Measurements from ENCODE around the gene ZNF319.
"Not testable (repeated sequence)": the region's sequence is repeated elsewhere in the genome, so short reads cannot be mapped to it uniquely, and the experiment has no call there.

The ZNF319 gene

GRCh38 chr16:58020628-58021521, 20.4 kb upstream of the ZNF319 start:
- peak; percentile 22 for DNase-seq

- DNase-seq: no peak
Measured at GRCh38 chr16:58019866-58020538, 19.5 kb upstream of the ZNF319 start.

- DNase-seq: no peak
Measured at GRCh38 chr16:58018803-58019202, 18.3 kb upstream of the ZNF319 start.

- no peak for DNase-seq
Measured at GRCh38 chr16:58016840-58017446, 16.5 kb upstream of the ZNF319 start.

GRCh38 chr16:58013201-58013956, 12.9 kb upstream of the ZNF319 start:
- no peak for DNase-seq

- no peak for DNase-seq
Measured at GRCh38 chr16:58012481-58012880, 12.0 kb upstream of the ZNF319 start.

- peak; percentile 83 for DNase-seq
Measured at GRCh38 chr16:58011652-58012051, 11.2 kb upstream of the ZNF319 start.

GRCh38 chr16:58010886-58011285, 10.4 kb upstream of the ZNF319 start:
- no peak for DNase-seq

- DNase-seq: no peak
Measured at GRCh38 chr16:58009856-58010416, 9.5 kb upstream of the ZNF319 start.

- not testable (repeated sequence) for DNase-seq
Measured at GRCh38 chr16:58004736-58005135, 4.3 kb upstream of the ZNF319 start.

GRCh38 chr16:58002936-58003335, 2.5 kb upstream of the ZNF319 start:
- DNase-seq: no peak

- DNase-seq: no peak
Measured at GRCh38 chr16:58002416-58002800, 1.9 kb upstream of the ZNF319 start.

GRCh38 chr16:58001781-58002415, 1.4 kb upstream of the ZNF319 start:
- DNase-seq: no peak

GRCh38 chr16:58000706-58001676, 519 bp upstream of the ZNF319 start, which contains the start of gene USB1:
TSS of gene USB1 (plus strand) at chr16:58001407. CDS start at chr16:58001484, 77 bp downstream.
- DNase-seq: peak; percentile 76

- peak; percentile 38 for DNase-seq
Measured at GRCh38 chr16:57999366-57999970, 1.0 kb downstream of the ZNF319 start.

- DNase-seq: no peak
Measured at GRCh38 chr16:57998992-57999365, 1.5 kb downstream of the ZNF319 start.

GRCh38 chr16:57998486-57998885, 2.0 kb downstream of the ZNF319 start:
- no peak for DNase-seq

- DNase-seq: no peak
Measured at GRCh38 chr16:57997528-57998265, 2.8 kb downstream of the ZNF319 start.

- DNase-seq: no peak
Measured at GRCh38 chr16:57997176-57997527, 3.3 kb downstream of the ZNF319 start.
